ENCODE results near the gene TPK1. TPM values are rescaled to one million over a fixed set of nuclear protein-coding genes. Genes with fewer than 3 reads are reported as not detected.

The TPK1 gene
- total and polyA plus RNA-seq, 2 of the 13 experiments (the other 11 are each of a cell fraction or from before 2014, with no cell fraction given): 1.0 to 1.2 TPM

DNA sequence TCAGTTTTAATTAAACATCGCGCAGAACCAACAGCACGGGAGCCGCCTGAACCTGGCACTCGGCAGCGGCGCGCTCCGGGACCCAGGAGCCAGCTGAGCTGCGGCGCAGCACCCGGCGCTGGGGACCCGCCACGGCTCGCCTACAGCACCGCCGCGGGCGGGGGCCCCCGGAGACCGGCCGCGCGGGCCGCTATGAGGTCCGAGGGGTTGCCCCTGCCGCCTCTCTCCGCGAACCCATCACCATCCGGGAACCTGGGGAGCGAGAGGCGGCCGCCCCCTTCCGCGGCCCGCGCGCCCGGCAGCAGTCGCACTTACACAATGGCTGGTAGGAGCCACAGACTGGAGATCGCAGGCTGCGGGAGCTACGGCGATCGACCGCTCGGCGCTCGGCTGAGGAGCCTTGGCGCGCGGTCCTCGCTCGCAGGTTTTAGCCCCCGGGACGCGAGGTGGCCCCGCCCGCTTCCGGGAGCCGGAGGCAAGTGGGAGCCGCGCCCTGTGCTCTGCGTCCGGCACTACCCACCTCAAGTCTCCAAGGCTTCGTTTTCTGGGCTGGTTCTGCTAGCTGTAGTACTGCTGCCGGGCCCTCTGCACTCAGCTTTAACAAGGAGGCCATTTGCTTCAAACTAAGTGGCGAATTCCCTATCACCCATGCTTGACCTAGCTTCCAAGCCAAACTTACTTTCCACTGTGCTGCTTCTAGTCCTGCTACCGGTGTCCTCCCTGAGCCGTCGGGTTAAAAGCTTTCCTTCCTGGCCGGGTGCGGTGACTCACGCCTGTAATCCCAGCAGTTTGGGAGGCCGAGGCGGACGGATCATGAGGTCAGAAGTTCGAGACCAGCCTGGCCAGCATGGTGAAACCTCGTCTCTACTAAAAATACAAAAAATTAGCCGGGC lies at the start of gene TPK1 (continued):
- TF ChIP-seq ZNF317 (CRISPR knock-in tag; IDR thresholded peaks at IDR 0.05) (0 out of 2 replicates have a peak, but pooled peaks have one; percentile 34), MTA1 (CRISPR knock-in tag; IDR thresholded peaks at IDR 0.05; ENCODE audit: borderline replicate concordance) (peak; percentile 59; the same call in 1 of the 2 replicates), SNAI1 (CRISPR knock-in tag; IDR thresholded peaks at IDR 0.05; ENCODE audit: borderline replicate concordance) (0 out of 2 replicates have a peak, but pooled peaks have one; percentile 21), KLF16 (CRISPR knock-in tag; IDR thresholded peaks at IDR 0.05) (peak in 1 of 2 experiments; percentile 95; a peak in 2 of 4 replicates), MAFF (IDR thresholded peaks at IDR 0.05; ENCODE audit: low read depth, low read length) (no peak), RARA (CRISPR knock-in tag; IDR thresholded peaks at IDR 0.05) (peak; percentile 38; the same call in 1 of the 2 replicates), TOPORS (CRISPR knock-in tag; IDR thresholded peaks at IDR 0.05) (no peak), ETV5 (CRISPR knock-in tag; IDR thresholded peaks at IDR 0.05; ENCODE audit: borderline replicate concordance) (peak; percentile 93), BRD4 (CRISPR knock-in tag; IDR thresholded peaks at IDR 0.05) (peak; percentile 95), WIZ (CRISPR knock-in tag; IDR thresholded peaks at IDR 0.05) (peak; percentile 86; the same call in 1 of the 2 replicates), ZNF766 (CRISPR knock-in tag; IDR thresholded peaks at IDR 0.05; ENCODE audit: borderline replicate concordance) (peak; percentile 84; the same call in 1 of the 2 replicates), ZNF235 (CRISPR knock-in tag; IDR thresholded peaks at IDR 0.05; ENCODE audit: borderline replicate concordance) (peak; percentile 37; the same call in 1 of the 2 replicates)
- TF ChIP-seq, protein P1, sequence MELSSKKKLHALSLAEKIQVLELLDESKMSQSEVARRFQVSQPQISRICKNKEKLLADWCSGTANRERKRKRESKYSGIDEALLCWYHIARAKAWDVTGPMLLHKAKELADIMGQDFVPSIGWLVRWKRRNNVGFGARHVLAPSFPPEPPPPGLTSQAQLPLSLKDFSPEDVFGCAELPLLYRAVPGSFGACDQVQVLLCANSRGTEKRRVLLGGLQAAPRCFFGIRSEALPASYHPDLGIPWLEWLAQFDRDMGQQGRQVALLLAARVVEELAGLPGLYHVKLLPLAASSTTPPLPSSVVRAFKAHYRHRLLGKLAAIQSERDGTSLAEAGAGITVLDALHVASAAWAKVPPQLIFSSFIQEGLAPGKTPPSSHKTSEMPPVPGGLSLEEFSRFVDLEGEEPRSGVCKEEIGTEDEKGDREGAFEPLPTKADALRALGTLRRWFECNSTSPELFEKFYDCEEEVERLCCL (CRISPR knock-in tag; IDR thresholded peaks at IDR 0.05; ENCODE audit: borderline replicate concordance): 0 out of 2 replicates have a peak, but pooled peaks have one; percentile 45
- TF ChIP-seq, protein P2, sequence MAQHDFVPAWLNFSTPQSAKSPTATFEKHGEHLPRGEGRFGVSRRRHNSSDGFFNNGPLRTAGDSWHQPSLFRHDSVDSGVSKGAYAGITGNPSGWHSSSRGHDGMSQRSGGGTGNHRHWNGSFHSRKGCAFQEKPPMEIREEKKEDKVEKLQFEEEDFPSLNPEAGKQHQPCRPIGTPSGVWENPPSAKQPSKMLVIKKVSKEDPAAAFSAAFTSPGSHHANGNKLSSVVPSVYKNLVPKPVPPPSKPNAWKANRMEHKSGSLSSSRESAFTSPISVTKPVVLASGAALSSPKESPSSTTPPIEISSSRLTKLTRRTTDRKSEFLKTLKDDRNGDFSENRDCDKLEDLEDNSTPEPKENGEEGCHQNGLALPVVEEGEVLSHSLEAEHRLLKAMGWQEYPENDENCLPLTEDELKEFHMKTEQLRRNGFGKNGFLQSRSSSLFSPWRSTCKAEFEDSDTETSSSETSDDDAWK (CRISPR knock-in tag; IDR thresholded peaks at IDR 0.05): no peak
- TF ChIP-seq, protein P3, sequence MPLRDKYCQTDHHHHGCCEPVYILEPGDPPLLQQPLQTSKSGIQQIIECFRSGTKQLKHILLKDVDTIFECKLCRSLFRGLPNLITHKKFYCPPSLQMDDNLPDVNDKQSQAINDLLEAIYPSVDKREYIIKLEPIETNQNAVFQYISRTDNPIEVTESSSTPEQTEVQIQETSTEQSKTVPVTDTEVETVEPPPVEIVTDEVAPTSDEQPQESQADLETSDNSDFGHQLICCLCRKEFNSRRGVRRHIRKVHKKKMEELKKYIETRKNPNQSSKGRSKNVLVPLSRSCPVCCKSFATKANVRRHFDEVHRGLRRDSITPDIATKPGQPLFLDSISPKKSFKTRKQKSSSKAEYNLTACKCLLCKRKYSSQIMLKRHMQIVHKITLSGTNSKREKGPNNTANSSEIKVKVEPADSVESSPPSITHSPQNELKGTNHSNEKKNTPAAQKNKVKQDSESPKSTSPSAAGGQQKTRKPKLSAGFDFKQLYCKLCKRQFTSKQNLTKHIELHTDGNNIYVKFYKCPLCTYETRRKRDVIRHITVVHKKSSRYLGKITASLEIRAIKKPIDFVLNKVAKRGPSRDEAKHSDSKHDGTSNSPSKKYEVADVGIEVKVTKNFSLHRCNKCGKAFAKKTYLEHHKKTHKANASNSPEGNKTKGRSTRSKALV (CRISPR knock-in tag; IDR thresholded peaks at IDR 0.05): peak; percentile 82
- TF ChIP-seq, protein P4, sequence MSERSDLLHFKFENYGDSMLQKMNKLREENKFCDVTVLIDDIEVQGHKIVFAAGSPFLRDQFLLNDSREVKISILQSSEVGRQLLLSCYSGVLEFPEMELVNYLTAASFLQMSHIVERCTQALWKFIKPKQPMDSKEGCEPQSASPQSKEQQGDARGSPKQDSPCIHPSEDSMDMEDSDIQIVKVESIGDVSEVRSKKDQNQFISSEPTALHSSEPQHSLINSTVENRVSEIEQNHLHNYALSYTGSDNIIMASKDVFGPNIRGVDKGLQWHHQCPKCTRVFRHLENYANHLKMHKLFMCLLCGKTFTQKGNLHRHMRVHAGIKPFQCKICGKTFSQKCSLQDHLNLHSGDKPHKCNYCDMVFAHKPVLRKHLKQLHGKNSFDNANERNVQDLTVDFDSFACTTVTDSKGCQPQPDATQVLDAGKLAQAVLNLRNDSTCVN (CRISPR knock-in tag; IDR thresholded peaks at IDR 0.05; ENCODE audit: borderline replicate concordance): no peak; the same call in 1 of the 2 replicates
- TF ChIP-seq, protein P5, sequence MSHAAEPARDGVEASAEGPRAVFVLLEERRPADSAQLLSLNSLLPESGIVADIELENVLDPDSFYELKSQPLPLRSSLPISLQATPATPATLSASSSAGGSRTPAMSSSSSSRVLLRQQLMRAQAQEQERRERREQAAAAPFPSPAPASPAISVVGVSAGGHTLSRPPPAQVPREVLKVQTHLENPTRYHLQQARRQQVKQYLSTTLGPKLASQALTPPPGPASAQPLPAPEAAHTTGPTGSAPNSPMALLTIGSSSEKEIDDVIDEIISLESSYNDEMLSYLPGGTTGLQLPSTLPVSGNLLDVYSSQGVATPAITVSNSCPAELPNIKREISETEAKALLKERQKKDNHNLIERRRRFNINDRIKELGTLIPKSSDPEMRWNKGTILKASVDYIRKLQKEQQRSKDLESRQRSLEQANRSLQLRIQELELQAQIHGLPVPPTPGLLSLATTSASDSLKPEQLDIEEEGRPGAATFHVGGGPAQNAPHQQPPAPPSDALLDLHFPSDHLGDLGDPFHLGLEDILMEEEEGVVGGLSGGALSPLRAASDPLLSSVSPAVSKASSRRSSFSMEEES (CRISPR knock-in tag; IDR thresholded peaks at IDR 0.05): peak; percentile 67

Measured in HepG2 (cell line).